Femur (tissue), 1 donor: ENCODE data around the gene RASA4.
"Not testable (repeated sequence)": the region's sequence is repeated elsewhere in the genome, so short reads cannot be mapped to it uniquely, and the experiment has no call there.

ENCODE experiments used
- DNase-seq: peaks from one replicate; pipeline ENCODE4 v3.0.0-alpha.2; 2017

The RASA4 gene

GRCh38 chr7:102616507-102617125 is at the start of gene RASA4:
TSS of gene RASA4 (minus strand) at chr7:102616756. CDS start at chr7:102616689, 67 bp downstream.
- DNase-seq: peak; percentile 65

GRCh38 chr7:102664765-102665164 is 48.2 kb upstream of the RASA4 start:
- not testable (repeated sequence) for DNase-seq

- not testable (repeated sequence) for DNase-seq
These were observed 33.4 kb upstream of the RASA4 start, which contains the start of gene SPDYE2B for GRCh38 chr7:102649924-102650323. TSS of gene SPDYE2B (plus strand) at chr7:102650319. CDS start at chr7:102652349, 2,030 bp downstream.

- DNase-seq: not testable (repeated sequence)
These were observed 31.3 kb upstream of the RASA4 start for GRCh38 chr7:102647813-102648212.

- DNase-seq: not testable (repeated sequence)
These were observed 26.8 kb upstream of the RASA4 start for GRCh38 chr7:102643404-102643803.

- DNase-seq: not testable (repeated sequence)
These were observed 26.1 kb upstream of the RASA4 start, which contains the start of gene UPK3BL1 for GRCh38 chr7:102642691-102643090. TSS of gene UPK3BL1 (minus strand) at chr7:102642791. CDS start at chr7:102642741, 50 bp downstream.

- peak; percentile 11 for DNase-seq
These were observed 22.3 kb upstream of the RASA4 start for GRCh38 chr7:102638848-102639247.

GRCh38 chr7:102636956-102637355 is 20.4 kb upstream of the RASA4 start:
- not testable (repeated sequence) for DNase-seq

GRCh38 chr7:102635354-102635753 is 18.8 kb upstream of the RASA4 start:
- not testable (repeated sequence) for DNase-seq

- DNase-seq: not testable (repeated sequence)
These were observed 17.7 kb upstream of the RASA4 start for GRCh38 chr7:102634299-102634698.

- DNase-seq: not testable (repeated sequence)
These were observed 14.1 kb upstream of the RASA4 start for GRCh38 chr7:102630622-102631021.

- DNase-seq: not testable (repeated sequence)
These were observed 10.8 kb upstream of the RASA4 start for GRCh38 chr7:102627271-102627904.

GRCh38 chr7:102618122-102618521 is 1.6 kb upstream of the RASA4 start:
- DNase-seq: not testable (repeated sequence)

GRCh38 chr7:102615930-102616329 is 626 bp downstream of the RASA4 start:
- DNase-seq: not testable (repeated sequence)

- DNase-seq: not testable (repeated sequence)
These were observed 1.7 kb downstream of the RASA4 start for GRCh38 chr7:102614873-102615272.

- not testable (repeated sequence) for DNase-seq
These were observed 2.2 kb downstream of the RASA4 start for GRCh38 chr7:102614346-102614697.

- not testable (repeated sequence) for DNase-seq
These were observed 2.8 kb downstream of the RASA4 start for GRCh38 chr7:102613575-102614345.

GRCh38 chr7:102611675-102612325 is 4.8 kb downstream of the RASA4 start:
- peak; percentile 48 for DNase-seq

GRCh38 chr7:102611013-102611674 is 5.4 kb downstream of the RASA4 start:
- DNase-seq: not testable (repeated sequence)

GRCh38 chr7:102610441-102610840 is 6.1 kb downstream of the RASA4 start:
- not testable (repeated sequence) for DNase-seq

- not testable (repeated sequence) for DNase-seq
These were observed 6.8 kb downstream of the RASA4 start for GRCh38 chr7:102609734-102610133.

GRCh38 chr7:102606848-102607247 is 9.7 kb downstream of the RASA4 start:
- not testable (repeated sequence) for DNase-seq
